GM10266 (cell line): Measurements from ENCODE around the gene TCF12.

Experiments
- DNase-seq: peaks from one replicate; pipeline ENCODE4 v3.0.0; 2012; ENCODE audit errors: extremely low spot score
- CTCF ChIP-seq: IDR thresholded peaks from 2 replicates; pipeline ENCODE4 v1.5.1; 2012; ENCODE audit warnings: mild to moderate bottlenecking, low read depth; ENCODE audit not compliant: control insufficient read depth, insufficient read depth; ENCODE audit errors: missing control alignments

TCF12 gene

GRCh38 chr15:57281321-57281720 is 362.9 kb downstream of the TCF12 start:
- TF ChIP-seq CTCF: no peak
- DNase-seq: no peak

- DNase-seq: no peak
- no peak for TF ChIP-seq CTCF
These were observed 364.2 kb downstream of the TCF12 start for GRCh38 chr15:57282686-57283085.

- TF ChIP-seq CTCF: no peak
- no peak for DNase-seq
These were observed 365.5 kb downstream of the TCF12 start for GRCh38 chr15:57283774-57284503.

- DNase-seq: no peak
- no peak for TF ChIP-seq CTCF
These were observed 366.1 kb downstream of the TCF12 start for GRCh38 chr15:57284535-57284934.

GRCh38 chr15:57285386-57285785 is 366.9 kb downstream of the TCF12 start:
- DNase-seq: no peak
- TF ChIP-seq CTCF: no peak

- no peak for TF ChIP-seq CTCF
- DNase-seq: no peak
These were observed 368.1 kb downstream of the TCF12 start for GRCh38 chr15:57286446-57287122.

GRCh38 chr15:57287123-57287521 is 368.7 kb downstream of the TCF12 start:
- DNase-seq: no peak
- no peak for TF ChIP-seq CTCF
